ENCODE data around the gene FAT2.

- no peak for TF ChIP-seq CTCF (IDR thresholded peaks at IDR 0.05)
- TF ChIP-seq POLR2A (IDR thresholded peaks at IDR 0.05), result no peak
Measured at GRCh38 chr5:151601391-151601790, 10.3 kb upstream of the FAT2 start.

Data from right lobe of liver (tissue), 4 donors.